Measurements from ENCODE around the gene GOLGA7B.

Gene GOLGA7B

DNA sequence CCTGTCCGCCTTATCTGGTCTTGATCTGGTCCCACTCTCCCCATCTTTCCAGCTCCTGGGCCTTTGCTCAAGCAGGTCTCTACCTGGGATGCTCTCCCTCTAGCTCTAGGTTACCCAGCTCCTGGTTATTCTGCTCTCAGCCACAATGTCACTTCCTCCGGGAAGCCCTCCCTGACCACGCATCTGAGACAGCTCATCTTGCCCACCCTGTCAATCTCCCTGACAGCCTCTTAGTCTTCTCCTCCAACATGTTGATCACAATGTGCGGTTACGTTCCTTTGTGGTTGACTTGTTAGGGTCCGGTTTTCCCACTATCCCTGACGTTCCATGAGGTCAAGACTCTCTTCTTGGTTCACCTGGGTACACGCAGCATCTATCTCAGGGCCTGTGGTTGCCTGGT lies 55.6 kb downstream of the GOLGA7B start:
- Mint-ChIP-seq H3K9me3 (no peaks in the 10 kb centered on the region), H3K4me3 (no peak overlapping the region), H3K4me1 (ENCODE audit: low read depth) (no peaks in the 10 kb centered on the region), H3K27ac (no peak overlapping the region), H3K36me3 (ENCODE audit: low read depth) (no peaks in the 10 kb centered on the region), H3K27me3 (ENCODE audit: low read depth) (peaks cover 8% of the 10 kb centered on the region)

DNA sequence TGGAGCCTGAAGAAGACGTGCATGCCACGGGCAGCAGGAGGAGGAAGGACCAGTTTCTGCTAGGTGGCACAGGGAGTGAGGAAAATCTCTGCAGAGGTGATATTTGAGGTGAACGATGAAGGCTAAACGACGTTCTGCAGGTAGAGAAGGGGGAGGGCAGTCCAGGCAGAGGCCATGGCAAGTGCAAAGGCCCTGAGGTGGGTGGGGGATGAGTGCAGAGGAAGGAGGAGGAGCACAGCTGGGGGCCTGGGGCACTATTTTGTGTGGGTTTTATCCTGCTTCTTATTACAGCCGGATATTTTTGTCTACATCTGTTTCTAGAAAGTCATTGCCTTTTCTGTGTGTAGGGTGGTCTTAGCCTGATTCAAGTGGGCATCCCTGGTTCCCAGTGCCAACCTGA lies 57.6 kb downstream of the GOLGA7B start:
- H3K9me3 Mint-ChIP-seq: no peaks in the 10 kb centered on the region
- no peak overlapping the region for H3K27ac Mint-ChIP-seq
- H3K4me1 Mint-ChIP-seq (ENCODE audit: low read depth): no peaks in the 10 kb centered on the region
- no peak overlapping the region for H3K4me3 Mint-ChIP-seq
- no peaks in the 10 kb centered on the region for H3K36me3 Mint-ChIP-seq (ENCODE audit: low read depth)
- H3K27me3 Mint-ChIP-seq (ENCODE audit: low read depth): peaks cover 8% of the 10 kb centered on the region

DNA sequence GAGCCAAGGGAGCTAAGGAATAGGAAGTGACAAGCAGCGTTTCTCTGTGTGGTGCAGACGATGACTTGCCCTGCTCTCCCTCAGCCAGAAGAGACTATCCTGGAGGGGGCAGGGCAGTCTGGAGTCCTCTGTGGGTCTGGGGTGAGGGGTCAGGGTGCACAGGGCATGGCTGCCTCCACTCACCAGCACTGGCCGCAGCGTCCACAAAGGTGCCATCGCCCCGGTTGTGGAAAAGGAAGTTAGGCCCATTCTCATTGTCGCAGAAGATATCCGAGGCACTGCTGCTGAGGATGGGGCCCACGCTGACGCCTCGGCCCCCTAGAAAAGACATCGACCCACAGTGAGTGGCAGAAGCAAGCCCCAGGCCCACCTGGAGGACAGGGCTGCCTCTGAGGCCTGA lies 58.2 kb downstream of the GOLGA7B start:
- H3K36me3 Mint-ChIP-seq (ENCODE audit: low read depth): no peaks in the 10 kb centered on the region
- no peak overlapping the region for H3K27ac Mint-ChIP-seq
- no peak overlapping the region for H3K4me3 Mint-ChIP-seq
- peaks cover 8% of the 10 kb centered on the region for H3K27me3 Mint-ChIP-seq (ENCODE audit: low read depth)
- H3K4me1 Mint-ChIP-seq (ENCODE audit: low read depth): no peaks in the 10 kb centered on the region
- H3K9me3 Mint-ChIP-seq: no peaks in the 10 kb centered on the region

DNA sequence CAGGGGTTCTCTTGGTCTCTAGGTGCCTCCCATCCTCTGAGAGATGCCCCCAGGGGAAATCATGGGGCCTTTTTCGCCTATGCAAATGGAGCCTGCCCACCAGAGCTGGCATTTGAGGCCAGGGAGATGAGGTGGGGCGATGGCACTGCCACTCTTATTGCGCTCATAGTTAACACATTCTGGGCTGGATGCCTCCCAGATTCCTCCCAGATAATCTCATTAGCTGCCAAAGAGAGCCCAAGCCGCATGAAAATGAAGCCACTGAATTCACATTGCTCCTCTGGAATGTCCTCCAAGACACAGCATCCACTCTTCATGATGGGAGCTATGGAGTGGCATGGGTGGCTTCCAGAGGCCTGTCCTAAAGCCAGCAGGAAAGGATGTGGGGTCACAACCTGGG lies 61.0 kb downstream of the GOLGA7B start:
- H3K27ac Mint-ChIP-seq: no peak overlapping the region
- peaks cover 3% of the 10 kb centered on the region for H3K27me3 Mint-ChIP-seq (ENCODE audit: low read depth)
- peaks cover 5% of the 10 kb centered on the region for H3K4me1 Mint-ChIP-seq (ENCODE audit: low read depth)
- no peaks in the 10 kb centered on the region for H3K36me3 Mint-ChIP-seq (ENCODE audit: low read depth)
- H3K4me3 Mint-ChIP-seq: no peak overlapping the region
- H3K9me3 Mint-ChIP-seq: no peaks in the 10 kb centered on the region

DNA sequence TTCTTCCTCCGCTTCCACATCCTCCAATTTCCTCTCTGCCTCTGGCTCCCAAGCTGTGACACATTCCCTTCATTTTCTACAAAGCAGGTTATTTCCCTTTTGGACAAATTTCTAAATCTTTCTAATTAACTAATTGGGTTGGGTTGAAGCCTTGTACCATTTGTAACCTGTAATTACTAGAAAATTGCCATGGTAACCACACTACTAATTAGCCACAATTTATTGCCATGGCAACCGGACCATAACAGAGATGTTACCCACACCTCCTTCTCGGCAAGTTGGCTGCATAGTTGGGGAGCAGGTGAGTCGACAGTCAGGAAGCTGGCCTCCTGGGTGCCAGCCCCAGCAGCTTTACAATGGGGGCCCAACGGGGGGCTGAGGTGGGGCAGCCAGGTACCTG lies 61.6 kb downstream of the GOLGA7B start:
- Mint-ChIP-seq H3K4me1 (ENCODE audit: low read depth) (peaks cover 5% of the 10 kb centered on the region), H3K4me3 (no peak overlapping the region), H3K9me3 (no peaks in the 10 kb centered on the region), H3K27ac (no peak overlapping the region), H3K36me3 (ENCODE audit: low read depth) (no peaks in the 10 kb centered on the region), H3K27me3 (ENCODE audit: low read depth) (no peaks in the 10 kb centered on the region)

DNA sequence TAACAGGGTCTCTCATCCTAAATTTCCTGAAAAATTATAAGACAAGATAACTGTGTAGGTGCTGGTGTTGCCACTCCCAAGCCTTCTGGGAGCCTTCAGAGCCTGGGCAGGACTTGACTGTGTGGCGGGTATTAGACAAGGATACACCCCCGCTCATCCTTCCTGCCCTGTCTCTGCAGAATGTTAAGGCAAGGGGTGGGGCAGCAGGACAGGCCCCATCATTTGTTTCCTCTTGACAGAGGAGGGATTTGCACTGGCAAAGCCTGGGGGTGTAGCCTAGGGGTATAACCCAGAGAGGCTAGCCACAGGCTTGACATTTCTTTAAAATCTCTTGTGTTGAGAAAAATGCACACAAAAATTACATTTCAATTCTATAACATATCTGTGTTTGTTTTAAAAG lies 63.5 kb downstream of the GOLGA7B start:
- H3K36me3 Mint-ChIP-seq (ENCODE audit: low read depth): no peaks in the 10 kb centered on the region
- H3K9me3 Mint-ChIP-seq: no peaks in the 10 kb centered on the region
- H3K27me3 Mint-ChIP-seq (ENCODE audit: low read depth): peaks cover 4% of the 10 kb centered on the region
- peaks cover 5% of the 10 kb centered on the region for H3K4me1 Mint-ChIP-seq (ENCODE audit: low read depth)
- H3K27ac Mint-ChIP-seq: no peak overlapping the region
- H3K4me3 Mint-ChIP-seq: no peak overlapping the region

DNA sequence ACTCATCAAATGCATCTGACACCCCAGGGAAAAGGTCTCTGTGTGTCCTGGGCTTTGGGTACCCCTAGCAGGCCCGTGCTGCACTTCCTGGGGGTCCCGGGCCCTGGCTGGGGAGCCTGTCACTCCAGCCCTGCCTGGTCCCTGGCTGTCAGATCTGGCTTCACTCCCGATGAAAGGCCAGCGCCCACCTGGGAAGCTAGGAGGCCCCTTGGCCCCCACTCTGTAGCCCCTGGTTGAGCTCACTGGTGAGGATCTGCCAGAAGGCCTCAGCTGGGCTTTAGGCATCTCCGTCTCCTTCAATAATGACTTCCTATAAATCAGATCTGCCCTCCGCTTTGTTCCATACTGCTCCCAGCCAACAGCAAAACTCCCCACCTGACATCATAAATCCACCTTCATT lies 64.0 kb downstream of the GOLGA7B start:
- Mint-ChIP-seq H3K27me3 (ENCODE audit: low read depth) (peaks cover 8% of the 10 kb centered on the region), H3K36me3 (ENCODE audit: low read depth) (no peaks in the 10 kb centered on the region), H3K9me3 (no peaks in the 10 kb centered on the region), H3K4me1 (ENCODE audit: low read depth) (peaks cover 5% of the 10 kb centered on the region), H3K27ac (no peak overlapping the region), H3K4me3 (no peak overlapping the region)

DNA sequence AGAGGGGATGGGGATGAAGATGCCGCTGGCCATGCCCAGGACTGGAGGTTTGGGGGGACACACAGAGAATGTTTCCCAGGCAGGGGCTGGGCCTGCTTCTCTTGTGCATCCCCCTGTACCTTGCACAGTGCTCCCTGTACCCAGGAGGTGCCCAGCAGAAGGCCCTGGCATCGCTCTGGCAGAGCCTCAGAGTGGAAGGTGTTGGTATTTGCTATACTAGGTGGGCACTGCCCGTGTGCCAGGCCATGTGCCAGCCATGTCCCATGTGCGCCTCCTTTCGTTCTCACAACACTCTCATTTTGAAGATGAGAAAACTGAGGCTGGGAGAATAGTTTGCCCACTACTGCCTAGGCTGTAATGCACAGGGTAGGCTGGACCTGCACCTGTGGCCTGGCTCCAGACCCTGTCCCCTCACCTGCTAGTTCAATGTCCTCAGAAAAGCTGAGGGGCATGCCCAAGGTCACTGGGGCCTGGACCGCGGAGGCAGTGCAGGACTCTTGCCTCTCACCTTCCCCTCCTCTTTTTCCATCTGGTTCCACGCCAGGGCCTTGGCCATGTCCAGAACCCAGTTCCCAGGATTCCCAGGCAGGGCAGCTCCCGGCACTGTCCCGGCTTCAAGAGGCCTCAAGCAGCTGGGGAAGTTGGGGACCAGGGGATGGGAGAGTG lies 64.7 kb downstream of the GOLGA7B start:
- Mint-ChIP-seq H3K27me3 (ENCODE audit: low read depth) (peaks cover 11% of the 10 kb centered on the region), H3K36me3 (ENCODE audit: low read depth) (no peaks in the 10 kb centered on the region), H3K4me3 (no peak overlapping the region), H3K27ac (no peak overlapping the region), H3K9me3 (no peaks in the 10 kb centered on the region), H3K4me1 (ENCODE audit: low read depth) (peaks cover 5% of the 10 kb centered on the region)

DNA sequence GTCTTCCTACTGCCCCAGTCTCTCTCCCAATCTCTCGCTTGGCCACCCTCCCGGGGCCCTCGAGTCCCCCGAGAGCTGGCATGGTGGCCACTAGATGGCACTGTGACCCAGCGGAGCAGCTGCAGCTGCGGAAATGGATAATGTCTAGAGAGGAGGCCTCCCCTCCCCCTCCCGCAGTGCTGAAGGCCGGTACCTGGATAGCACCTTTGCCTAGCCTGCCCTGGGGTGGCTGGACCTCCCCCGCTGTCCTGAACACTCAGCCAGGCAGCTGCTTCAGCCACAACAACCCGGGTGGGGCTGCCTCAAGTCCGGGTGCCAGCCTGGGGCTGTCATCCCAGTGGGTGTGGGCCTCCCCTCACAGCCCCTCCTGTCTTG lies 65.2 kb downstream of the GOLGA7B start:
- Mint-ChIP-seq H3K36me3 (ENCODE audit: low read depth) (no peaks in the 10 kb centered on the region), H3K4me3 (no peak overlapping the region), H3K9me3 (no peaks in the 10 kb centered on the region), H3K27me3 (ENCODE audit: low read depth) (peaks cover 11% of the 10 kb centered on the region), H3K4me1 (ENCODE audit: low read depth) (peaks cover 5% of the 10 kb centered on the region), H3K27ac (no peak overlapping the region)

DNA sequence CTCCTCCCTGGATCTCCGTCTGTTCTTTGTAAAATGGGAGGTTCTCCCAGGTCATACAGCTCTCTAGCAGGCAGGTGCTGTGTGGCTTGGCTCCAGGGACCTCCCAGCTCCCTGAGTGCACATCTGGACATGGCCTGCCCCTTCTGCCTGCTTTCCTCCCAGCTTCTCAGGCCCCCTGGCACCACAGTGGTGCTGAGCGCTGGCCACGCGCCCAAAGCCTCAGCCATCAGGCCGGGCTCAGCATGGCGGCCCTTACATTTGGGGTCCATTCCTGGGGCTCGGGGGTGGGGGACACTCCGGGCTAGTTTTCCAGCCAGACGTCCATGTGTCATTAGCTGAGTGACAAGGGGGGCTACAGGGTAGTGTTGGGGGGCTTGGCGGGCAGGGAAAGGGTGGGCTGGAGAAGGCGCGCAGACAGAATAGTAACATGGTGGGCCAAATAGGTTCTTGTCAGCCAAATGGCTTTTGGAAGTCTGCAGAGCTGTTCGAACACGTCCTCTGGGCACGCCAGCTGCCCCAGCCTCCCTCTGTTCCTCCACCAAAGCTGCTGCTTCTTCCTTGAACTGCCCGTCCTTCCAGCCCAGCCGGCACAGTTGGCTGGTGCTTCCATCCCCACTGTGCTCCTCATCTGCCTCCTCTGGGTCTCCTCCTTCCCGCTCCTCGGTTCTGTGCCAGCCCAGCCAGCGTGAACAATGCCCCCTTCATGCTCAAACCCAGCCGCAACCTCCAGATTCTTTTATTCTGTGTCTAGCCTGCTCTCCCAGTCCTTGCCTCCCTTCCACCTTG lies 65.9 kb downstream of the GOLGA7B start:
- H3K4me3 Mint-ChIP-seq: no peak overlapping the region
- no peaks in the 10 kb centered on the region for H3K9me3 Mint-ChIP-seq
- no peaks in the 10 kb centered on the region for H3K36me3 Mint-ChIP-seq (ENCODE audit: low read depth)
- peaks cover 11% of the 10 kb centered on the region for H3K27me3 Mint-ChIP-seq (ENCODE audit: low read depth)
- H3K4me1 Mint-ChIP-seq (ENCODE audit: low read depth): peaks cover 5% of the 10 kb centered on the region
- H3K27ac Mint-ChIP-seq: no peak overlapping the region

DNA sequence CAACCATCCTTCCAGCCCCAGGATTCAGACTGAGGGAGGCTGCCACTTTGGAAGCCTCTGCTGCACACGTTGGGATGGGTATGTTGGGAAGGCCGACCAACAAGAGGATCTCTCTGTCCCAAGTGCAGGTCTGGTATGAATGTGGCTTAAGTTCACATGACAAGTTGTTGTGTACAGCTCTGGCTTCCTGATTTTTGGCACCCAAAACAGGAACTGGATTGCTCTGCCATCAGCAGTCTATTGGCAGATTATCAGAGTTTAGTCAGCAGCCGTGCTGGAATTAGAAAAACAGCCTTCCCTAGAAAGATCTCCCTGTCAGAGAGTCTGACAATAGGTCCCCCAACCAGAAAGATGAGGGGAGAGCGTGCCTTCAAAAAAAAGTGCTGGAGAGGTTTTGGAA lies 66.9 kb downstream of the GOLGA7B start:
- no peak overlapping the region for H3K4me3 Mint-ChIP-seq
- H3K9me3 Mint-ChIP-seq: no peaks in the 10 kb centered on the region
- H3K27me3 Mint-ChIP-seq (ENCODE audit: low read depth): peaks cover 18% of the 10 kb centered on the region
- H3K27ac Mint-ChIP-seq: no peak overlapping the region
- H3K36me3 Mint-ChIP-seq (ENCODE audit: low read depth): no peaks in the 10 kb centered on the region
- peaks cover 5% of the 10 kb centered on the region for H3K4me1 Mint-ChIP-seq (ENCODE audit: low read depth)

DNA sequence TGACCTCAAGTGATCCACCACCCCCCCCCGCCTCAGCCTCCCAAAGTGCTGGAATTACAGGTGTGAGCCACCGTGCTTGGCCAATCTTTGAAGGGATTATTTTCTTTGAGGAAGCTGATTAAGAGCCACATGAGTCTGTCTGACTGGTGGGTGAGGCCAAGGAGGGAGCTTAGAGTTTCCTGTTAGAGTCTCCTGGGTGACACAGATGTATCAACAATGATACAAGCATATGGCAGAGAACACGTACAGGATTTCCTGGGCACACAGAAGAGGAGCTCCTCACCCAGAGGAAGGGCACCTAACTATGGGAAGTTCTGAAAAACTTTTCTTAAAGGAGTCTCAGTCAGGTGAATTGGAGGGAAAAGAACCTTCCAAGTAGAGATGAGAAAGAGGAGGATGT lies 69.4 kb downstream of the GOLGA7B start:
- Mint-ChIP-seq H3K4me1 (ENCODE audit: low read depth) (peaks cover 5% of the 10 kb centered on the region), H3K36me3 (ENCODE audit: low read depth) (no peaks in the 10 kb centered on the region), H3K27me3 (ENCODE audit: low read depth) (peaks cover 18% of the 10 kb centered on the region), H3K9me3 (no peaks in the 10 kb centered on the region), H3K4me3 (no peak overlapping the region), H3K27ac (no peak overlapping the region)

DNA sequence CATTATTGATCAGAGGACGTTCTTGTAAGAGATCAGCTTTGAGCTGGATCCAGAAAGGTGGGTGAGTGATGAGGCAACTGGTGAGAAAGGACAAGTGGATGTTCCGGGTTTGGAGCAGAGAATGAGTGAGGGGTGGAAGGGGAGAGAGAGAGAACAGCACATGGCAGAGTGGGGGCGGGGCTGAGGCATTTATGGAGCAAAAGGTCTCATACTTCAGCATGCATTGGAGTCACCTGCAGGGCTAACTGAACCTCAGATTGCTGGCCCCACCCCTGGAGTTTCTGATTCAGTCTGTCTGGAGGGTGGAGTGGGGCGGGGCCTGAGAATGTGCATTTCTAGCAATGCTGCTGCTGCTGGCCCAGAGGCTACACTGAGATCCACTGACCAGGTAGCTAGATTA lies 71.2 kb downstream of the GOLGA7B start:
- Mint-ChIP-seq H3K36me3 (ENCODE audit: low read depth) (no peaks in the 10 kb centered on the region), H3K4me3 (no peak overlapping the region), H3K9me3 (no peaks in the 10 kb centered on the region), H3K27me3 (ENCODE audit: low read depth) (peaks cover 21% of the 10 kb centered on the region), H3K27ac (no peak overlapping the region), H3K4me1 (ENCODE audit: low read depth) (no peaks in the 10 kb centered on the region)
